ENCODE data around the gene RPS15A.
"Not testable (repeated sequence)": the region's sequence is repeated elsewhere in the genome, so short reads cannot be mapped to it uniquely, and the experiment has no call there.

The RPS15A gene

DNA sequence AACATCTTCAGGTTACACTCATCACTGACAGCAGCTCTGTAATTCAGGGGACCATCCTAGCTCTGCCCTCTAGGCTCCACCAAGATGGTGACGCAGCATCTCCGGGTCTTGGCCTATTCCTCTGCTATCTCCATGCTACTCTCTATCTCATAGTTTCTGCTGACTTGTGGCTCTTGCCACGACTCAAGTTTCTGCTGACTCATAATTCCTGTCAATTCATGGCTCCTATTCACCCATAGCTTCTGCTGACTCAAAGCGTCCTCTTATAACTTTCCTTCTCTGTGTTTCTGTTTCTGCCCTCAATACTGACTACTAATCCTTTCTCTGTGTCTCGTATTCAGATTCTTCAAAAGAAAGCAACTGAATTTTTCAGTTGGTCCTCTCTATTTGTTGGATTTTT is 27.4 kb downstream of the RPS15A start:
- DNase-seq (ENCODE audit: low read depth); H3K4me3 ChIP-seq (ENCODE audit: low read depth, low read length): not testable (repeated sequence)

DNA sequence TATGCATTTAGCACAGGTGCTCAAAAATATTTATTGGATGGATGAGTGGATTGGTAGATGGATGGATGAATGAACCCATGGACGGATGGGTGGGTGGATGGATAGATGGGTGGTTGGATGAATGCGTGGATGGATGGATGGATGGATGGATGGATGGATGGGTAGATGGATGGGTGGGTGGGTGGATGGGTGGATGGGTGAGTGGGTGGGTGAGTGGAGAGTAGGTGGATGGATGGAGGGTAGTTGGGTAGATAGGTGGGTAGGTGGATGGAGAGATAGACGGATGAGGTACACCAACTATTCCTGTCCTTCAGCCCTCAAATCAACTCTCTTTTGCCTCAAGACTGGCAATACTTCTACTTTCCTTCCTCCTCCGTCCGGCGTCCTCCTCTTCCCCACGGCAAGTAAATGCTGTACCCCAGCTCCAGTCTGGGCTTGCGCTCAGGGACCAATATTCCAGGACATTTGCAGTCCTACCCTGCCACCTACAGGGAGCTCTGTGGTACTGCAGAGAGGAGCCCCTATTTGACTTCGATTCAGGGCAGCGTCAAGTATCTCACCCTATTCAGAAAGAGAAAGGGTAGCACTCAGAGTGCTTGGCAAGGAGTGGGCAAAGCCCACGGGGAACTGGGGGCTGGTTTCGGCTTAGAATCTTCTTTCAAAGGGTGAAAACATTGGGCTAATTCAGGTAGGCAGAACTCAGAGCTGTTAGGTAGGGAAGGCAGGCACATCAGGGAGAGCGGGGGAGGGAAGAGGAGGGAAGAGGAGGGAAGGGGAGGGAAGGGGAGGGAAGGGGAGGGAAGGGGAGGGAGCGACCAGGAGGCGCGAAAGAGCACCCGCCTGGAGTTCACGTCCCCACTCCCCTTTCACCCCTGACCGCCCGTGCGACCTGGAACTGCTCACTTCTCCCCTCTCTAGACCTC is 30.3 kb downstream of the RPS15A start:
- DNase-seq (ENCODE audit: low read depth); H3K4me3 ChIP-seq (ENCODE audit: low read depth, low read length): not testable (repeated sequence)

DNA sequence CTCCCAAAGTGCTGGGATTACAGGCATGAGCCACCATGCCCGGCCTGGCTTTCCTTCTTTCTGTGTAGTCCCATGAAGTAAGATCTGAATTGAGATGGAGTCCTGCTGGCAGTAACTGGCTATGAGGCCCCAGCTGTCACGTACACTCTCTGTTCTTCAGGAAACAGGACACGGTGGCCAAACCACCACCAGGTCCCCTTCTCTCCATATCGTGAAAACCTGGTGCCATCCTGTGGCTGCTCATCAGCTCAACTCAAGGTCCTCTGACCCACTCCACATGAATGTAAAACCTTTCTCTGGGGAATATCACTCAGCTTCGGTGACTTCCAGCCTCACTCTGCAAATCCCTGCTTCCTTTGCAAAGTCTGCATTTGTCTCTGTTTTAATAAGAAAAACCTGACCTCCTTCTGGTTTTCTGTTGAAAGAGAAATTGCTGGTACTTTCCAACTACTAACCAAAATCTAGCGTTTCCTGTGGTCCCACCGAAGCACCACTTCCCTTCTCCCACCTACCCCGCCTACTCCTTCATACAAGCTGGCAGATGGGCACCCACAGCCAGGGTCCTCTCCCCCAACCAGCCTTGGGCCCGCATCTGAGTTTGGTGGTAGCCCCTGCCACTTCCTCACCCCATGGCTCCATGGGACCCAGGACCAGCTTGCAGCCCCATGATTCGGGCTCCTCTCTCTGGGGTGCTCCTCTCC is 32.0 kb downstream of the RPS15A start:
- not testable (repeated sequence) for H3K4me3 ChIP-seq (ENCODE audit: low read depth, low read length); DNase-seq (ENCODE audit: low read depth)

DNA sequence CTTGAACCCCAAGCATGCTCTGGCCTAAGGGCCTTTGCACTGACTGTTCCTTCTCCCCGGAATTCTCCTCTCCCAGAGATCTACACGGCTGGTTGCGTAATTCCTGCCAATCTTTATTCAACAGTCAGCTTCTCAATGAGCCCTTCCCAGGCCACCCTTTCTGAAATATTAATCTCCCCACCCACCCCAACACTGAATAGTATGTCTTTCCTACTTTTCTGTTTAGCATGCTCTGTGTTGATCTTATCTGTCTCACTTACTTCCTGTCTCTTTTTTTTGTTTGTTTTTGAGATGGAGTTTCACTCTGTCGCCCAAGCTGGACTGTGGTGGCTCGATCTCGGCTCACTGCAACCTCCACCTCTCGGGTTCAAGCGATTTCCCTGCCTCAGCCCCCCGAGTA is 33.5 kb downstream of the RPS15A start:
- DNase-seq (ENCODE audit: low read depth); H3K4me3 ChIP-seq (ENCODE audit: low read depth, low read length): not testable (repeated sequence)

DNA sequence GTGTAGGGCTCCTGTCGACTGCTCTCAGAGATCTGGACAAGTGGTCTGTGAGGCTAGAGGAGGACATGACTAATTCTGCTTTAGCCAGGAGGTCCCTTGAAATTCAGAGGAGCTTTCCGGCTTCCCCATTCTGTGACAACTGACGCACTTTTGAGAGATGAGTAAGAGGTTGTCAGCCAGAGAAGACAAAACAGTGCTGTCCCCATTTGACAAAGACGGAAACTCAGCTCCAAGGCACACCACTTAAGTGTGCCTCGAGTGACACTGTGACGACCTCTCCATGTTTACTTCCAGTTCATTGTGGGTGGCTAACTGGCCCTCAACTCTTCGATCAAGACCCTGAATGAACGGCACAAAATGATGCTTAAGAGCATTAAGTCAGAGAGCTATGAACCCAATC is 47.3 kb downstream of the RPS15A start:
- DNase-seq (ENCODE audit: low read depth); H3K4me3 ChIP-seq (ENCODE audit: low read depth, low read length): not testable (repeated sequence)

DNA sequence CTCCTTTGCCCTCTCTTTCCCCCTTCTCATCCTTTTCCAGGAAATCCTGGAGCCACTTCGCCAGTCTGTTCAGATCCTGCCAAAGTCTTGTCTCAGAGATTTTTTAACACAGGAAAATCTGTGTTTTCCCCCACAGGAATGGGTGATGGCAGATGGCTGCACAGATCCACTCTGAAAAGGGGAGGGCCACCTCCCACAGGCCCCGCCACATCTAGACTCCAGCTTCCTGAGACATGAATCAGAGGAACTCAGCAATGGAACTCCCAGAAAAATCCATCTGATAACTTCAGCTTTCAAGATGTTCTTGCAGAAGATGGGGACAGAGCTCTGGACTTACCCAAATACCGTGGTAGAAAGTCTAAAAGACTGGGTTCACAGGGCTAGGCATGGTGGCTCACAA is 50.1 kb downstream of the RPS15A start:
- H3K4me3 ChIP-seq (ENCODE audit: low read depth, low read length); DNase-seq (ENCODE audit: low read depth): not testable (repeated sequence)

DNA sequence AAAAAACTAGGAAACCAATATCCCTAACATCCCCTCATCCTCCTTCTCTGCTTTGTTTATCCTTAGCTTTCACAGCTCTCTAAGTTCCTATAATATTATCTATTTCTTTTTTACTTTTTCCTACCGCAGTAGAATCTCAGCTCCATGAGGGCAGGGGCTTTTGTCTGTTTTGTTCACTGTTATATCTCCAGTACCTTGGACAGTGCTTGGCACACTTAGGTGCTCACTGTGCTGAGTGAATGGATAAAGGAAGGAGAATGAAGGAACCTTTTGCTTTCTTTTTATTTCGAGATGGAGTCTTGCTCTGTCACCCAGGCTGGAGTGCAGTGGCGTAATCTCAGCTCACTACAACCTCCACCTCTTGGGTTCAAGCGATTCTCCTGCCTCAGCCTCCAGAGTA is 51.4 kb downstream of the RPS15A start:
- not testable (repeated sequence) for H3K4me3 ChIP-seq (ENCODE audit: low read depth, low read length); DNase-seq (ENCODE audit: low read depth)

DNA sequence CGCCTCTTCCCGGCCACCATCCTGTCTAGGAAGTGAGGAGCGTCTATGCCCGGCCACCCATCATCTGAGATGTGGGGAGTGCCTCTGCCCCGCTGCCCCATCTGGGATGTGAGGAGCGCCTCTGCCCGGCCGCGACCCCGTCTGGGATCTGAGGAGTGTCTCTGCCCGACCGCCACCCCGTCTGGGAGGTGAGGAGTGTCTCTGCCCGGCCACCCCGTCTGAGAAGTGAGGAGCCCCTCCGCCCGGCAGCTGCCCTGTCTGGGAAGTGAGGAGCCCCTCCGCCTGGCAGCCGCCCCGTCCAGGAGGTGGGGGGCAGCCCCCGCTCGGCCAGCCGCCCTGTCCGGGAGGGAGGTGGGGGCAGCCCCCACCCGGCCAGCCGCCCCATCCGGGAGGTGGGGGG is 55.9 kb downstream of the RPS15A start:
- not testable (repeated sequence) for DNase-seq (ENCODE audit: low read depth); H3K4me3 ChIP-seq (ENCODE audit: low read depth, low read length)
